Mesendoderm (in vitro differentiated cells): Measurements from ENCODE around the gene ZKSCAN4.

Experiments used
- DNase-seq: peaks from one replicate; pipeline ENCODE4 v3.0.0; 2013
- H2AK5ac ChIP-seq: 2 replicates; pipeline ENCODE4 v1.6.1; 2013; ENCODE audit warnings: low read length, inconsistent platforms
- H2BK120ac ChIP-seq: 2 replicates; pipeline ENCODE4 v1.6.1; 2013; ENCODE audit warnings: low read depth, mild to moderate bottlenecking, low read length, moderate library complexity, mixed read lengths
- H2BK15ac ChIP-seq: replicated peaks from 2 replicates; pipeline ENCODE4 v1.6.1; 2013; ENCODE audit warnings: low read depth, mild to moderate bottlenecking, moderate library complexity
- H2BK5ac ChIP-seq: 2 replicates; pipeline ENCODE4 v1.6.1; 2013; ENCODE audit warnings: low read length, inconsistent platforms
- H3K18ac ChIP-seq: 2 replicates; pipeline ENCODE4 v1.6.1; 2013; ENCODE audit warnings: mild to moderate bottlenecking, low read length, mixed read lengths
- H3K23ac ChIP-seq: one replicate; pipeline ENCODE4 v1.6.1; 2013; ENCODE audit warnings: low read length
- H3K27ac ChIP-seq: 2 replicates; pipeline ENCODE4 v1.5.1; 2013; ENCODE audit warnings: low read depth, mild to moderate bottlenecking, inconsistent platforms, low read length, moderate library complexity
- H3K27me3 ChIP-seq: 2 replicates; pipeline ENCODE4 v1.6.1; 2013; ENCODE audit warnings: low read length, control low read depth, mild to moderate bottlenecking, inconsistent platforms; ENCODE audit not compliant: insufficient read depth, poor library complexity
- H3K36me3 ChIP-seq: 2 replicates; pipeline ENCODE4 v1.6.1; 2013; ENCODE audit warnings: low read length, inconsistent platforms; ENCODE audit not compliant: control insufficient read depth, insufficient read depth
- H3K4ac ChIP-seq: one replicate; pipeline ENCODE4 v1.6.1; 2013; ENCODE audit warnings: low read depth, mild to moderate bottlenecking, low read length, moderate library complexity
- H3K4me1 ChIP-seq: 2 replicates; pipeline ENCODE4 v1.6.1; 2013; ENCODE audit warnings: low read depth, low read length, inconsistent platforms; ENCODE audit not compliant: control insufficient read depth
- H3K4me2 ChIP-seq: 2 replicates; pipeline ENCODE4 v1.6.1; 2013; ENCODE audit warnings: low read length
- H3K4me3 ChIP-seq: 2 replicates; pipeline ENCODE4 v1.5.1; 2013; ENCODE audit warnings: mild to moderate bottlenecking, low read length
- H3K56ac ChIP-seq: one replicate; pipeline ENCODE4 v1.6.1; 2013; ENCODE audit warnings: low read length
- H3K79me1 ChIP-seq: 2 replicates; pipeline ENCODE4 v1.6.1; 2013; ENCODE audit warnings: low read length, inconsistent platforms
- H3K79me2 ChIP-seq: 2 replicates; pipeline ENCODE4 v1.6.1; 2013; ENCODE audit warnings: mild to moderate bottlenecking, low read length; ENCODE audit not compliant: control insufficient read depth, insufficient read depth
- H3K9ac ChIP-seq: 2 replicates; pipeline ENCODE4 v1.6.1; 2013; ENCODE audit warnings: low read length, inconsistent platforms
- H4K5ac ChIP-seq: one replicate; pipeline ENCODE4 v1.6.1; 2013; ENCODE audit warnings: low read length
- H4K8ac ChIP-seq: one replicate; pipeline ENCODE4 v1.6.1; 2013; ENCODE audit warnings: low read depth, mild to moderate bottlenecking, control low read depth, low read length, moderate library complexity
- WGBS: extraction: QIAGEN DNeasy Blood & Tissue Kit; methylation state at CpG from one replicate; pipeline ENCODE4 v1.1.7; 2013; ENCODE audit warnings: low lambda C conversion rate, missing lambda C conversion rate; ENCODE audit not compliant: insufficient coverage; ENCODE audit errors: extremely low coverage; 5-methylcytosine and 5-hydroxymethylcytosine counted together

ZKSCAN4 gene

DNA sequence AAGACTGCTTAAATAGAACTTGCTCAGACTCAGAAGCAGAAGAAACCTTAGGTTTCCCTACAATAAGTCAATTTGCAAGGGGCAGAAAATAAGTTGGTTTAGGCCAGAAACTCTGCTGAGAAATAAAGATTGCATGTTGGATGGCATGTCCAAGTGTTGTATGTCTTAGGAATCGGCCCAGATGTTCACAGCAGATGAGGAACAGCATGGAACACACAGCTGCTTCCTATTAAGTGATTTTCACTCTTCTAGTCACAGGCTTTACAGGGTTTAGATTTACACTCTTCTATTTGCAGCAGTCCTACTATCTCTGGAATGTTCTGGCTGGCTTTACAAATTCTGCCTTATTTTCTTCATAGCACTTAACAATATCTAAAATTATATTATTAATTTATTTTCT is 3.2 kb downstream of the ZKSCAN4 start:
- no peak overlapping the region for H3K27ac ChIP-seq
- WGBS, result no CpG with 5 or more reads among the region's 1 CpG
- H2BK15ac ChIP-seq, result no peak overlapping the region
- H2AK5ac ChIP-seq, result no peak overlapping the region
- no peak overlapping the region for H4K8ac ChIP-seq
- peaks cover 1% of the 10 kb centered on the region for H3K79me2 ChIP-seq
- no peak overlapping the region for H4K5ac ChIP-seq
- no peak overlapping the region for H3K18ac ChIP-seq
- H3K27me3 ChIP-seq, result no peaks in the 10 kb centered on the region
- H3K4me3 ChIP-seq, result no peak overlapping the region
- H3K36me3 ChIP-seq, result no peaks in the 10 kb centered on the region
- H3K9ac ChIP-seq, result no peak overlapping the region
- no peak overlapping the region for H3K56ac ChIP-seq
- H3K23ac ChIP-seq, result no peak overlapping the region
- H3K79me1 ChIP-seq, result peaks cover 4% of the 10 kb centered on the region
- H3K4me1 ChIP-seq, result peaks cover 2% of the 10 kb centered on the region
- no peak overlapping the region for H3K4ac ChIP-seq
- H3K4me2 ChIP-seq, result no peak overlapping the region
- no peak overlapping the region for H2BK5ac ChIP-seq
- DNase-seq, result no peak
- no peak overlapping the region for H2BK120ac ChIP-seq

DNA sequence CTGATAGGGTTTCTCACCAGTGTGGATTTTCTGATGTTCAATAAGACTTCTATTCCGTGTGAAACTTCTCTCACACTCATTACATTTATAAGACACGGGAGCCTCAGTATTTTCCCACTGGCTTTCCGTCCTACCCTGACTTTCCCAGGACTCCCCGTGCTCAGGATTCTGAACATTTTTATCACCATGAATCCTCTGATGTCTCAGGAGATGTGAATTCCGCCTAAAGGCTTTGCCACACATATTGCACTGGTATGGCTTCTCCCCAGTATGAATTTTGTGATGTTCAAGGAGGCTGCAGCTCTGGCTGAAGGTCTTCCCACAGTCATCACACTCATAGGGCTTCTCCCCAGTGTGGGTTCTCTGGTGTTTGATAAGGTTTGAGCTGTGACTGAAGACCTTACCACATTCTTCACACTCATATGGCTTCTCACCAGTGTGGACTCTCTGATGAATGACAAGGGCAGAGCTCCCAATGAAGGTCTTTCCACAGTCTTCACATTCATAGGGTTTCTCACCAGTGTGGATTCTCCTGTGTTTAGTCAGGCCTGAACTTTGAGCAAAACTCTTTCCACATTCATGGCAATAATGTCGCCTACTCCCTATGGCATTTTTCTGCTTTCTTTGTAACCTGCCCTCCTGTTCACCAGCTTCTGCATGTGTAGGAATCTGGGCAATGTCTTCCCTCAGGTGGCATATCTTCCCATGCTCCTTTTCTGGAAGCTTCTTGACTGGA is 6.7 kb downstream of the ZKSCAN4 start:
- Histone ChIP-seq H3K4me2 (no peak overlapping the region), H3K27me3 (no peaks in the 10 kb centered on the region), H3K4me1 (no peaks in the 10 kb centered on the region), H3K18ac (no peak overlapping the region), H2AK5ac (no peak overlapping the region), H3K4me3 (no peak overlapping the region), H3K56ac (no peak overlapping the region), H3K9ac (no peak overlapping the region), H4K8ac (no peak overlapping the region), H3K36me3 (no peaks in the 10 kb centered on the region), H2BK5ac (no peak overlapping the region), H3K79me2 (no peaks in the 10 kb centered on the region), H2BK120ac (no peak overlapping the region), H4K5ac (no peak overlapping the region), H2BK15ac (no peak overlapping the region), H3K23ac (no peak overlapping the region), H3K27ac (no peak overlapping the region), H3K4ac (no peak overlapping the region), H3K79me1 (no peaks in the 10 kb centered on the region)
- no CpG with 5 or more reads among the region's 6 CpGs for WGBS
- no peak for DNase-seq

DNA sequence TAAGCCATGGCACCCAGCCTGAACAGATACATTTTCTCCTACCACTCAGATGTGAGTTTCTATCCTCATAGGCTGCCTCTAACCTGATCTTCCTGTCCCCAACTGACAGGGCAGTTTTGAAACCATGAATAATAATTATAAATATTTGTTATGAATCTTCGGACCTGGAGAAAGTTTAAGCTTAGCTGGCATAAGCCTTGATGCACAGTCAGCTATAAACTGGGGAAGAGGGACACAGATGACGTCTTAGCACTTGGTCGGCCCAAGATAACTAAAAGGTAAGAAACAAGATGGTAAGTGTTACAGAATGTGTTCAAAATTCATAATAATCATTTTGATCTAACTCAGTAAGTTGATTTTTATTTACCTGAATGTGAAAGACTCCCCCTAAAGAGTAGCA is 8.1 kb downstream of the ZKSCAN4 start:
- Histone ChIP-seq H2BK15ac (no peak overlapping the region), H3K23ac (no peak overlapping the region), H3K9ac (no peak overlapping the region), H2BK120ac (no peak overlapping the region), H3K18ac (no peak overlapping the region), H4K5ac (no peak overlapping the region), H3K79me1 (no peaks in the 10 kb centered on the region), H3K27me3 (no peaks in the 10 kb centered on the region), H3K4me3 (no peak overlapping the region), H3K56ac (no peak overlapping the region), H4K8ac (no peak overlapping the region), H3K4me1 (no peaks in the 10 kb centered on the region), H3K79me2 (no peaks in the 10 kb centered on the region), H3K4me2 (no peak overlapping the region), H3K27ac (no peak overlapping the region), H3K4ac (no peak overlapping the region), H2BK5ac (no peak overlapping the region), H2AK5ac (no peak overlapping the region), H3K36me3 (no peaks in the 10 kb centered on the region)
- no CpG with 5 or more reads among the region's 3 CpGs for WGBS
- DNase-seq, result no peak

DNA sequence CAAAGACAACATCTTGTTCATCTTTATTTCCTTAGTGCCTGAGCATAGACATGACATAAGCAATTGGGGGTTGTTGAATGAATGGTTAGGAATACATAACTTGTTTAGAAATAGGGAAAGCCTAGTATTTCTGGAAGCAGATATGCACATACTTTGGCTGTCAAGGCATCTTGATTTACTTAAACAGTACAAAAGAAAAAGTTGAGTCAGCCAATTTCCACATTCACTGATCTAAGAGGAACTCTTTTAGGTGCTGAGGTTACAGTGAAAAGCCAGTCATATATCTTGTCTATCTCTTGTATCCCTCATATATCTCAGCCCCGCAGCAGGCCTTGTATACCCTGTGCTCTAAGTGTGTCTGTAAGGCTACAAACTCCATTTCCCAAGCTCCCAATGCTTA is 11.6 kb downstream of the ZKSCAN4 start:
- Histone ChIP-seq H3K4me2 (no peak overlapping the region), H2BK5ac (no peak overlapping the region), H3K27ac (no peak overlapping the region), H3K4me3 (no peak overlapping the region), H3K23ac (no peak overlapping the region), H3K56ac (no peak overlapping the region), H3K27me3 (no peaks in the 10 kb centered on the region), H4K5ac (no peak overlapping the region), H2AK5ac (no peak overlapping the region), H3K36me3 (no peaks in the 10 kb centered on the region), H2BK15ac (no peak overlapping the region), H3K18ac (no peak overlapping the region), H4K8ac (no peak overlapping the region), H3K9ac (no peak overlapping the region), H3K4me1 (no peaks in the 10 kb centered on the region), H3K79me1 (no peaks in the 10 kb centered on the region), H3K4ac (no peak overlapping the region), H2BK120ac (no peak overlapping the region), H3K79me2 (no peaks in the 10 kb centered on the region)
- no CpG with 5 or more reads among the region's 1 CpG for WGBS
- DNase-seq, result no peak

DNA sequence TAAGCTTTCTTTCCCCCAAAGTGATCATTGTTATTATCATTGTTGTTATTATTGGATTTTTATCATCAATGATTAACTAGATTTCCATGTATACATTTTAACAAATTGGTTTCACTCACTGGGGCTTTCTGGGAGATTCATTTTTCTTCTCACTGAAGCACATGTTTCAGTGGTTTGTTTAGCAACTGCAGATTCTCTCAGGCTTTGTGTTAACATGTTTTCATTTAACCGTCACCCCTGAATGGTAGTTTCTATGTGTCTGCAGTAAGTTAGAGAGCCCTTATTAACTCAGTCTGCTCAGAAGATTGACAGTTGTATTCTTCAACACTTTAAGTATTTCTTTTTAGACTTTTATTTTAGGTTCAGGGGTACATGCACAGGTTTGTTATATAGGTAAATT is 12.4 kb downstream of the ZKSCAN4 start:
- no peak overlapping the region for H3K4me2 ChIP-seq
- no peaks in the 10 kb centered on the region for H3K36me3 ChIP-seq
- H2BK120ac ChIP-seq, result no peak overlapping the region
- H3K4me1 ChIP-seq, result no peaks in the 10 kb centered on the region
- no peak overlapping the region for H3K4ac ChIP-seq
- no peak overlapping the region for H3K9ac ChIP-seq
- no CpG with 5 or more reads among the region's 1 CpG for WGBS
- no peak overlapping the region for H3K27ac ChIP-seq
- H3K23ac ChIP-seq, result no peak overlapping the region
- DNase-seq, result no peak
- no peak overlapping the region for H2BK15ac ChIP-seq
- no peak overlapping the region for H4K5ac ChIP-seq
- no peak overlapping the region for H3K56ac ChIP-seq
- H2BK5ac ChIP-seq, result no peak overlapping the region
- no peaks in the 10 kb centered on the region for H3K79me2 ChIP-seq
- H3K27me3 ChIP-seq, result no peaks in the 10 kb centered on the region
- H3K4me3 ChIP-seq, result no peak overlapping the region
- H4K8ac ChIP-seq, result no peak overlapping the region
- no peak overlapping the region for H3K18ac ChIP-seq
- no peak overlapping the region for H2AK5ac ChIP-seq
- no peaks in the 10 kb centered on the region for H3K79me1 ChIP-seq

DNA sequence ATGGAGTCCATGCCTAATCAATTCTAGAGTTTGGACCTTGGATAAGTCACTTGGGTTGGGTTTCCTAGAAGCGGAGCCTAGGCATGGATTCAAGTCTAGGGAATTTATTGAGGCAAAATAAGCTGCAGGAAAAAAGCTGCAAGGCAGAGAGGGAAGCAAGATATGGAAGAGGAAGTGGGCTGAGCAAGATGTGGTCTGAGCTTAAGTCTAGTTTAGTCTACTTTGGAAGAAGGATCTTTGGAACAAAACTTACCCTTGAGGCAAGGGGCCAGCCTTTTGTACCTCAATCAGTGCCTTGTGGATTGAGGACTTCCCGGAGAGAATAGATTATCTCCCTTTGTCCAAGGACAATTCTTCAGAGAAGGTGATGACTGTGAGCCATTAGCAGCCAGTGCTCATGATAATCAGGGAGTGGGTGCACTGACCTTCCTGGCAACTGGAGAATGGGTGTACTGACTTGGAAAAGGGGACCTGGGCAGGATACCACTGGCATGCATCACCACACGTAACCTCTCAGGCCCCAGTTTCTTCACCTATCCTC is 16.1 kb downstream of the ZKSCAN4 start:
- Histone ChIP-seq H3K23ac (no peak overlapping the region), H3K18ac (no peak overlapping the region), H3K27me3 (no peaks in the 10 kb centered on the region), H2BK15ac (no peak overlapping the region), H2BK5ac (no peak overlapping the region), H3K4me2 (no peak overlapping the region), H3K56ac (no peak overlapping the region), H3K4me1 (no peaks in the 10 kb centered on the region), H3K79me2 (no peaks in the 10 kb centered on the region), H3K4me3 (no peak overlapping the region), H3K36me3 (peaks cover 8% of the 10 kb centered on the region), H3K27ac (no peak overlapping the region), H2AK5ac (no peak overlapping the region), H4K8ac (no peak overlapping the region), H3K79me1 (no peaks in the 10 kb centered on the region), H4K5ac (no peak overlapping the region), H3K9ac (no peak overlapping the region), H2BK120ac (no peak overlapping the region), H3K4ac (no peak overlapping the region)
- DNase-seq, result peak; percentile 40
- WGBS, result no CpG with 5 or more reads among the region's 3 CpGs
